GM23248 (cell line): ENCODE results near the gene STARD7. TPM values are rescaled to one million over a fixed set of nuclear protein-coding genes. Genes with fewer than 3 reads are reported as not detected.
A peak's percentile ranks its signal among the peaks of the same experiment; 100 is the strongest.

Source experiments
- DNase-seq: peaks from one replicate; pipeline ENCODE4 v3.0.0-alpha.2; 2015
- H2AFZ ChIP-seq: fragments of 200-600 bp; sonication (generic); 2 replicates; pipeline ENCODE4 v1.6.1; 2016; ENCODE audit warnings: antibody characterized with exemption
- H3F3A ChIP-seq: fragments of 200-600 bp; sonication (generic); 2 replicates; pipeline ENCODE4 v1.6.1; 2016; ENCODE audit warnings: mild to moderate bottlenecking, antibody characterized with exemption, mixed run types; ENCODE audit not compliant: insufficient read depth
- H3K27ac ChIP-seq: fragments of 200-600 bp; sonication (generic); 2 replicates; pipeline ENCODE4 v1.5.1; 2016; ENCODE audit warnings: mild to moderate bottlenecking
- H3K27me3 ChIP-seq: fragments of 200-600 bp; sonication (generic); replicated peaks from 2 replicates; pipeline ENCODE4 v1.6.1; 2016; ENCODE audit warnings: mild to moderate bottlenecking; ENCODE audit not compliant: insufficient read depth
- H3K36me3 ChIP-seq: fragments of 200-600 bp; sonication (generic); 2 replicates; pipeline ENCODE4 v1.6.1; 2016; ENCODE audit warnings: low read depth, mild to moderate bottlenecking
- H3K4me1 ChIP-seq: fragments of 200-600 bp; sonication (generic); 2 replicates; pipeline ENCODE4 v1.6.1; 2016; ENCODE audit warnings: mild to moderate bottlenecking; ENCODE audit not compliant: insufficient read depth
- H3K4me2 ChIP-seq: fragments of 200-600 bp; sonication (generic); one replicate; pipeline ENCODE4 v1.6.1; 2016; ENCODE audit warnings: mild to moderate bottlenecking; ENCODE audit not compliant: unreplicated experiment
- H3K4me3 ChIP-seq: fragments of 200-600 bp; sonication (generic); 2 replicates; pipeline ENCODE4 v1.5.1; 2016; ENCODE audit warnings: mild to moderate bottlenecking
- H3K79me2 ChIP-seq: fragments of 200-600 bp; sonication (generic); 2 replicates; pipeline ENCODE4 v1.6.1; 2016; ENCODE audit warnings: mild to moderate bottlenecking; ENCODE audit not compliant: insufficient read depth
- H3K9ac ChIP-seq: fragments of 200-600 bp; sonication (generic); 2 replicates; pipeline ENCODE4 v1.6.1; 2016; ENCODE audit warnings: mild to moderate bottlenecking
- H3K9me2 ChIP-seq: fragments of 200-600 bp; sonication (generic); 2 replicates; pipeline ENCODE4 v1.6.1; 2016; ENCODE audit warnings: mixed run types, mild to moderate bottlenecking, moderate library complexity; ENCODE audit not compliant: insufficient read depth
- H3K9me3 ChIP-seq: fragments of 200-600 bp; sonication (generic); one replicate; pipeline ENCODE4 v1.6.1; 2017; ENCODE audit warnings: low read depth
- H4K20me1 ChIP-seq: fragments of 200-600 bp; sonication (generic); 2 replicates; pipeline ENCODE4 v1.6.0; 2016; ENCODE audit not compliant: insufficient read depth
- EZH2 ChIP-seq: fragments of 200-600 bp; sonication (generic); IDR thresholded peaks from 2 replicates; pipeline ENCODE4 v1.6.1; 2018; ENCODE audit warnings: antibody characterized with exemption, mild to moderate bottlenecking; ENCODE audit not compliant: insufficient read depth, poor library complexity, severe bottlenecking
- EZH2phosphoT487 ChIP-seq: fragments of 200-600 bp; sonication (generic); IDR thresholded peaks from 2 replicates; pipeline ENCODE4 v1.6.1; 2018; ENCODE audit warnings: antibody characterized with exemption, moderate library complexity, mild to moderate bottlenecking, low read depth; ENCODE audit not compliant: insufficient read depth
- WGBS, 2 experiments: methylation state at CpG; one replicate each; pipeline ENCODE4 v1.1.6; 2015 to 2017; ENCODE audit warnings: low lambda C conversion rate in 2 of 2, low coverage in 1 of 2; ENCODE audit errors: missing lambda C conversion rate in 2 of 2; 5-methylcytosine and 5-hydroxymethylcytosine counted together
- in situ Hi-C: fragments of 300-500 bp; cut with MboI; formaldehyde crosslinking; loops from 2 replicates; pipeline ENCODE4 v1.15.0; 2020
- polyA plus RNA-seq: library from polyadenylated mRNA; unstranded; fragments of >200 nt; fragmentation: Nextera tagmentation; extraction: Ambion mirVana; gene quantifications from 2 replicates; pipeline ENCODE4 v1.2.1, GENCODE V29; 2016
- total RNA-seq: library from RNA; depleted of rRNA; stranded (reverse); fragments of >200 nt; shearing (Covaris generic); gene quantifications from 2 replicates; pipeline ENCODE4 v1.2.3, GENCODE V29; 2014

STARD7 gene
- total and polyA plus RNA-seq, 2 experiments from 2014 or later: 93.3 to 120 TPM

DNA sequence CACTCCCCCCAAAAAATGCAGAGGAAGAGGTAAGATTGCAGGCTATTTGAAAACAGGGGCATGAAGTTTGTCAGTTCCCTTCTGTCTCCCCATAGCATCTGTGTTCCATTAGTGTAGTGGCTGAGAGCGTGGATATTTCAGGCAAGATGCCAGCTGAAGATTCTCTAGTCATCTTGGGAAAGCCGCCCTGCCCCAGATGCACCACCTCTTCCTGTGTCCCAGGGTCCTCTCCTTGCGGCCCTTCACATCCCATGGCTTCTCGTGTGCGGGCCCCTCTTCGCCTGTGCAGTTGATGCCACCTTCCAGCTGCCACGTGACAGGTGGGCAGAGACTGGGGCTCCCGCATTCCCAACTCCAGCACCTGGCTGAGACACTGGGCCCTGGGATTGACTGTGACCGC, 41.0 kb upstream of the STARD7 start:
- Histone ChIP-seq H4K20me1 (no peaks in the 10 kb centered on the region), H3K79me2 (peaks cover 6% of the 10 kb centered on the region; the same call in 1 of the 2 replicates), H3K4me3 (peak overlapping the region; percentile 10; the same call in 1 of the 2 replicates), H2AFZ (no peak overlapping the region), H3K9me2 (no peaks in the 10 kb centered on the region), H3K27me3 (no peaks in the 10 kb centered on the region), H3K9ac (0 out of 2 replicates have a peak overlapping the region, but pooled peaks have one; percentile 1), H3K4me2 (peak overlapping the region; percentile 26), H3K36me3 (0 out of 2 replicates have a peak, but pooled peaks cover 3% of the 10 kb centered on the region), H3K4me1 (peaks cover 23% of the 10 kb centered on the region), H3K27ac (peak overlapping the region; percentile 48), H3F3A (peaks cover 36% of the 10 kb centered on the region), H3K9me3 (no peaks in the 10 kb centered on the region)
- WGBS, 2 experiments: 10 to 20% methylated on average over 9 of the region's 9 CpGs
- DNase-seq: peak; percentile 91
- no peak for TF ChIP-seq EZH2
- no peak for TF ChIP-seq EZH2phosphoT487
- in situ Hi-C loops: loop anchor here (25.0 kb wide), 1 partner anchor 237 kb away; no protein-coding TSS in a partner anchor

DNA sequence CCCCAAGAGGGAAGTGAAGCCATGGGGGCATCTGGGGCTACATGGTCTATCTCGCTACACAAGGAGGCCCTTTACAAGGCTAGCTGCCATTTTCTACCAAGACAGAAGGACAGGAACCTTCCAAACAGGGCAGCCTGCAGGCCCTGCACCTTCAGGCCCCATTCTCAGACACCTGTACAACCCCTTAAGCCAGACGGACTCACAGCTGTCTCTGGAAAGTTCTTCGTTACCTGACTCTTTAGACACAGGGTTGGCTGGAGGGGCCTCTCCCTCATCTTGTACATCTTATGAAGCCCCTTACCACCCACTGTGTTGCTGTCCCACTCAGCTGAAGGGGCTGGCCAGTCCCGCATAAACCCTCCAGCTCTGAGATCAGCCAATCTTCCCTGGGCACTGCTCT, 40.0 kb upstream of the STARD7 start:
- H3K27me3 ChIP-seq: no peaks in the 10 kb centered on the region
- no peak overlapping the region for H3K27ac ChIP-seq
- no peaks in the 10 kb centered on the region for H4K20me1 ChIP-seq
- no peak overlapping the region for H3K4me3 ChIP-seq
- H3K9ac ChIP-seq: no peak overlapping the region
- no peak overlapping the region for H3K4me2 ChIP-seq
- in situ Hi-C loops: no loop called here
- H3F3A ChIP-seq: peaks cover 36% of the 10 kb centered on the region
- no peak overlapping the region for H2AFZ ChIP-seq
- 0 out of 2 replicates have a peak, but pooled peaks cover 3% of the 10 kb centered on the region for H3K36me3 ChIP-seq
- TF ChIP-seq EZH2 (no peak), EZH2phosphoT487 (no peak)
- 90 to 92% methylated on average over 4 of the region's 4 CpGs for WGBS, 2 experiments
- H3K79me2 ChIP-seq: no peaks in the 10 kb centered on the region
- no peaks in the 10 kb centered on the region for H3K9me3 ChIP-seq
- H3K9me2 ChIP-seq: no peaks in the 10 kb centered on the region
- no peak for DNase-seq
- peaks cover 23% of the 10 kb centered on the region for H3K4me1 ChIP-seq

DNA sequence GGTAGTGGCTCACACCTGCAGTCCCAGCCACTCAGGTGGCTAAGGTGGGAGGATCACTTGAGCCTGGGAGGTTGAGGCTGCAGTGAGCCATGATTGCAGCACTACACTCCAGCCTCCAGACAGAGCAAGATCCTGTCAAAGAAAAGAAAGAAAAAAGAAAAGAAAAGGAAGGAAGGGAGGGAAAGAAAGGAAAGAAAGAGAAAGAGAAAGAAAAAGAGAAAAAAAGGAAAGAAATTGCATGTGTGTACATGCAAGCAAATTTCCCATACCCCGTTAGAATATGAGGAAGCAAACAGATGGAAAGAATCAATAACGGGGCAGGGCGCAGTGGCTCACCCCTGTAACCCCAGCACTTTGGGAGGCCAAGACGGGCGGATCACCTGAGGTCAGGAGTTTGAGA, 39.3 kb upstream of the STARD7 start:
- no peak for DNase-seq
- Histone ChIP-seq H3F3A (peaks cover 40% of the 10 kb centered on the region), H3K4me3 (no peak overlapping the region), H2AFZ (no peak overlapping the region), H3K9ac (no peak overlapping the region), H3K4me2 (no peak overlapping the region), H3K9me3 (no peaks in the 10 kb centered on the region), H3K79me2 (no peaks in the 10 kb centered on the region), H3K27me3 (no peaks in the 10 kb centered on the region), H3K9me2 (no peaks in the 10 kb centered on the region), H3K36me3 (no peaks in the 10 kb centered on the region), H3K4me1 (peaks cover 24% of the 10 kb centered on the region), H3K27ac (no peak overlapping the region), H4K20me1 (no peaks in the 10 kb centered on the region)
- WGBS, 2 experiments: 68 to 76% methylated on average over 5 of the region's 5 CpGs
- TF ChIP-seq EZH2: no peak
- in situ Hi-C loops: no loop called here

DNA sequence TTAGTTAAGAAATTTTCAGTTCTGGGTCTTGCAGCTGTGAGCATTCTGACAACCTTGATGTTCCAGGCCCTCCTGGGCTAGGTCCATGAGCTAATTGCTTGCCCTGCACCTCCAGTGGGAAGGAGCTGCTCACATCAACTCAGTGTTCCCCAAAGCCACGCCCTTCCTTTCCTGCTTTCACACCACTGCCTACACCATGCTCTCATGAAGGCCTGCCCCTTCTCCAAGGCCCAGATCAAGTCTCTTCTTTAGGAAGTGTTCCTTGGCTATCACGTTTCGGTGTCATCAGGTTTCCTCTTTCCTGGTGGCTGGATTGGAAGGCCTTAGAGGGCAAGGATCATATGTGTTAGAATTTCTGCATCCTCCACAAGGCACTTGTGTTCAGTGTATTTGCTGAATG, 38.4 kb upstream of the STARD7 start:
- Histone ChIP-seq H3K9me2 (no peaks in the 10 kb centered on the region), H3K9ac (no peak overlapping the region), H4K20me1 (no peaks in the 10 kb centered on the region), H3K27ac (no peak overlapping the region), H3K27me3 (no peaks in the 10 kb centered on the region), H3K9me3 (no peaks in the 10 kb centered on the region), H3K4me1 (peaks cover 31% of the 10 kb centered on the region), H3K79me2 (no peaks in the 10 kb centered on the region), H3K36me3 (no peaks in the 10 kb centered on the region), H3F3A (peaks cover 44% of the 10 kb centered on the region), H2AFZ (no peak overlapping the region), H3K4me2 (no peak overlapping the region), H3K4me3 (no peak overlapping the region)
- in situ Hi-C loops: no loop called here
- DNase-seq: no peak
- TF ChIP-seq EZH2 (no peak), EZH2phosphoT487 (no peak)
- 93 to 98% methylated on average over 3 of the region's 3 CpGs for WGBS, 2 experiments
